GM12878 (cell line): ENCODE results near the gene NELFB. TPM values are rescaled to one million over a fixed set of nuclear protein-coding genes. Genes with fewer than 3 reads are reported as not detected.

Source experiments
- ATAC-seq: fragments of 200-7000 bp; cut with Tn5 transposase; 3 replicates; pipeline ENCODE4 v1.9.1; 2020; ENCODE audit warnings: mild to moderate bottlenecking, moderate library complexity
- BruUV-seq: library from RNA; stranded (reverse); fragments of 400-500 nt; replicated peaks from 2 replicates; lab custom pipeline; 2021; lab: Mats Ljungman, UMichigan
- CTCF ChIA-PET: fragments of 300-600 bp; sonication (Branson Sonifier 250); formaldehyde crosslinking; extraction: SDS; loops from one replicate; lab custom pipeline; 2021; ENCODE audit warnings: inconsistent platforms; lab: Yijun Ruan, JAX
- POLR2A ChIA-PET: fragments of 350-600 bp; formaldehyde crosslinking; extraction: SDS; loops from one replicate; lab custom pipeline; 2021; ENCODE audit warnings: inconsistent platforms; lab: Charles Lee
- RAD21 ChIA-PET: fragments of 300-600 bp; sonication (Branson Sonifier 250); formaldehyde crosslinking; loops from one replicate; lab custom pipeline; 2023; ENCODE audit warnings: antibody characterized with exemption; ENCODE audit not compliant: unreplicated experiment; lab: Charles Lee
- SMC1A ChIA-PET: fragments of 300-600 bp; sonication (Branson Sonifier 250); formaldehyde crosslinking; loops from one replicate; lab custom pipeline; 2023; ENCODE audit not compliant: unreplicated experiment, uncharacterized antibody; lab: Charles Lee
- DNase-seq: peaks from one replicate; pipeline ENCODE4 v3.0.0-alpha.2; 2011; ENCODE audit warnings: low read depth, low spot score
- FAIRE-seq: peaks from 3 replicates; lab custom pipeline; 2011; peaks lifted over from hg19 to GRCh38; lab: Jason Lieb, UNC
- H2AFZ ChIP-seq: 2 replicates; pipeline ENCODE4 v1.6.0; 2011; ENCODE audit warnings: low read depth, low read length, control low read depth; ENCODE audit not compliant: control insufficient read depth
- H3K27ac ChIP-seq: 2 replicates; pipeline ENCODE4 v1.5.1; 2011; ENCODE audit warnings: control low read depth; ENCODE audit not compliant: control insufficient read depth, insufficient read depth
- H3K27me3 ChIP-seq, 2 experiments: replicated peaks in 1 of 2; 2 replicates each; pipeline versions ENCODE4 v1.6.0 to v1.6.1; 2011; ENCODE audit warnings: low read length in 1 of 2; ENCODE audit not compliant: control insufficient read depth in 2 of 2, insufficient read depth in 2 of 2
- H3K36me3 ChIP-seq, 2 experiments: 2 replicates each; pipeline ENCODE4 v1.5.1; 2011; ENCODE audit warnings: low read length in 1 of 2; ENCODE audit not compliant: control insufficient read depth in 2 of 2, insufficient read depth in 2 of 2
- H3K4me1 ChIP-seq: 2 replicates; pipeline ENCODE4 v1.6.1; 2011; ENCODE audit warnings: mild to moderate bottlenecking, low read length, moderate library complexity, mixed read lengths; ENCODE audit not compliant: control insufficient read depth, insufficient read depth
- H3K4me2 ChIP-seq: 2 replicates; pipeline ENCODE4 v1.6.0; 2011; ENCODE audit warnings: control low read depth; ENCODE audit not compliant: control insufficient read depth, insufficient read depth
- H3K4me3 ChIP-seq: fragments of 200-600 bp; sonication (generic); 2 replicates; pipeline ENCODE4 v1.5.1; 2016
- H3K79me2 ChIP-seq: 2 replicates; pipeline ENCODE4 v1.6.0; 2011; ENCODE audit warnings: low read length; ENCODE audit not compliant: control insufficient read depth, insufficient read depth
- H3K9ac ChIP-seq: 2 replicates; pipeline ENCODE4 v1.8.0; 2011; ENCODE audit warnings: low read length, control low read depth, mixed read lengths; ENCODE audit not compliant: control insufficient read depth, insufficient read depth
- H3K9me3 ChIP-seq: replicated peaks from 3 replicates; pipeline ENCODE4 v1.5.1; 2011; ENCODE audit warnings: mild to moderate bottlenecking, low read length; ENCODE audit not compliant: control insufficient read depth, insufficient read depth
- H4K20me1 ChIP-seq: 2 replicates; pipeline ENCODE4 v1.6.0; 2011; ENCODE audit not compliant: control insufficient read depth, insufficient read depth
- BHLHE40 ChIP-seq, 2 experiments: fragments of 450-650 bp in 1 of 2; IDR thresholded peaks; 2 replicates each; pipeline ENCODE4 v1.6.1; 2011 to 2017; ENCODE audit warnings: low read depth in 2 of 2, borderline replicate concordance in 1 of 2, improper control_type of control experiment in 1 of 2, low read length in 1 of 2, mild to moderate bottlenecking in 1 of 2
- CREB1 ChIP-seq: IDR thresholded peaks from 2 replicates; pipeline ENCODE4 v1.6.1; 2012; ENCODE audit warnings: low read depth, mild to moderate bottlenecking, inconsistent platforms
- EED ChIP-seq: sonication (generic); IDR thresholded peaks from 2 replicates; pipeline ENCODE4 v1.6.1; 2016; ENCODE audit warnings: antibody characterized with exemption, low read depth
- KAT2A ChIP-seq: conservative IDR thresholded peaks from 2 replicates; pipeline ENCODE4 v1.6.1; 2011; ENCODE audit warnings: low read depth, low read length; ENCODE audit not compliant: control insufficient read depth
- NBN ChIP-seq: fragments of 450-650 bp; IDR thresholded peaks from 2 replicates; pipeline ENCODE4 v1.6.1; 2016
- NR2C1 ChIP-seq: fragments of 450-650 bp; IDR thresholded peaks from 2 replicates; pipeline ENCODE4 v1.6.1; 2017; ENCODE audit warnings: antibody characterized with exemption, mild to moderate bottlenecking, moderate library complexity
- SREBF2 ChIP-seq: IDR thresholded peaks from 2 replicates; pipeline ENCODE4 v1.6.1; 2012; ENCODE audit warnings: mild to moderate bottlenecking, low read length
- STAT3 ChIP-seq: IDR thresholded peaks from 2 replicates; pipeline ENCODE4 v1.6.1; 2011; ENCODE audit warnings: low read depth, low read length, improper control_type of control experiment
- ZNF274 ChIP-seq: IDR thresholded peaks from one replicate; pipeline ENCODE4 v1.8.0; 2011; ENCODE audit not compliant: insufficient read length, insufficient read depth
- WGBS: methylation state at CpG from one replicate; pipeline ENCODE4 v1.1.6; 2016; ENCODE audit warnings: low lambda C conversion rate; ENCODE audit not compliant: insufficient replicate concordance, insufficient coverage; ENCODE audit errors: missing lambda C conversion rate; 5-methylcytosine and 5-hydroxymethylcytosine counted together
- in situ Hi-C: fragments of 300-500 bp; cut with MboI; formaldehyde crosslinking; loops from 9 replicates; pipeline ENCODE4 v1.14.3; 2018; ENCODE audit warnings: mixed read lengths
- intact Hi-C: fragments of 100-400 bp; cut with micrococcal nuclease; formaldehyde crosslinking; loops from one replicate; pipeline ENCODE4 v1.14.2; 2022; ENCODE audit not compliant: unreplicated experiment
- polyA plus RNA-seq, 11 experiments: library from polyadenylated mRNA; depleted of rRNA in 4 of 11; unstranded in 6 of 11; stranded (reverse) in 5 of 11; fragments of >200 nt; fragmentation: Nextera tagmentation in 4 of 11; fragmentation: Illumina TruSeq in 1 of 11; extraction: Ambion mirVana in 4 of 11; extraction: Trizol in 1 of 11; gene quantifications; 1 replicate in 1 of 11; 2 replicates in 10 of 11; pipeline versions ENCODE4 v1.2.1 to v1.2.3, GENCODE V29; 2011 to 2016; ENCODE audit warnings: inconsistent platforms in 2 of 11, missing spikeins in 2 of 11, low read depth in 1 of 11
- total RNA-seq, 4 experiments: library from RNA; depleted of rRNA in 3 of 4; stranded (reverse); fragments of >200 nt in 3 of 4; fragmentation: Illumina TruSeq in 1 of 4; extraction: Trizol in 1 of 4; gene quantifications; 2 replicates each; pipeline versions ENCODE4 v1.2.1 to v1.2.3, GENCODE V29; 2013 to 2021
- TF ChIP-seq, protein P1 (sequence below): IDR thresholded peaks from 2 replicates; pipeline ENCODE4 v1.6.1; 2011; ENCODE audit warnings: mild to moderate bottlenecking, low read depth, low read length, moderate library complexity; ENCODE audit not compliant: insufficient replicate concordance
- TF ChIP-seq, protein P2 (sequence below): fragments of 450-650 bp; IDR thresholded peaks from 2 replicates; pipeline ENCODE4 v1.6.1; 2017; ENCODE audit warnings: mild to moderate bottlenecking

Gene NELFB
- total and polyA plus RNA-seq, 10 of the 15 experiments (the other 5 are each of a cell fraction or from before 2014, with no cell fraction given), result 0.19 to 63.4 (median 30.9) TPM

DNA sequence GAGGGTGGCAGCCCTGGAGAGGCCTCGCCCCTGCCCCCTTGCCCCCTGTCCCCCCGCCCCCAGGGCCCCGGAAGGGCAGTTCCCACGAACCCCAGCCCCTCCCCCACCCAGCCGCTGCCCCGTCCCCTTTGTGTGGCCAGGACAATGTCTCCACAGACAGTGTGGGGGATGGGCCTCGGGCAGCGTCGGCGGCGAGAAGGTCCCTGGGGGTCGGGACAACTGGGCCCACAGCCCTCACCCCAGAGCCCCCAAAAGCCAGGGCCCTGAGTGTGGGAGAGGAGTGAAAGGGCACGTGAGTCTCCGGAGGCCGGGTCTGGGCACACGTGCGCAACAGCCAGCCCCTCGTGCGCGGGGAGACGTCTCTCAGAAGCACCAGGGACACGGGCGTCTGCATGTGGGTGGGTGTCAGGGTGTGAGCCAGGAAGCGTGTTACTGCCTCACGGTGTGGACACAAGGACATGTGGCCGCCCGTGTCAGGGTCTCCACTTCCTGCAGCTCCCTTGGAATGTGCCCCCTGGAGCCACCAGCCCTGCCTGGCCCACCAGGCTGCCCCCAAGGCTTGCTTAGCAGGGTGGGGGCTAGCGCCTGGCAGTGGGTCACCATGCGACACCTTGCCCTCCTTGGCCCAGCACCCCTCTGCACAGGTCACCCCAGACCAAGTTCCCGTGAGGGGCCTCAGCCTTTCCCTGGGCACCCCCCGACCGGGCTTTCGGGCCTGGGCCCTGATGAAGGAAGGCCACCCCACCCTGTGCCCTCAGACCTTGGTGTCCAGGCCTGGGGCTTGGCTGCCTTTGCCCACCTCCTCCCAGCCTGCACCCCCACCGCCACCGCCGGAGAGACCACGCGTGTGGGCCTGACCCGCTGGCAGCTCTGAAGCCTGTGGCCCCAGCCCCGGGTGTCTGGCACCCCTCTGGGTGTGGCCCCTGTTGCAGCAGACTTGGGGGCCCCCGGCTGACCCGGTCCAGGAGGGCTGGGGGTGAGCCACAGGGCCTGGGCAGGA is 59.7 kb downstream of the NELFB start:
- no peaks in the 10 kb centered on the region for H3K36me3 ChIP-seq
- H3K9ac ChIP-seq, result no peak overlapping the region
- H3K4me3 ChIP-seq, result no peak overlapping the region
- no TSS peak for BruUV-seq
- CTCF ChIA-PET, result no interaction called here
- H4K20me1 ChIP-seq, result no peaks in the 10 kb centered on the region
- H3K4me2 ChIP-seq, result no peak overlapping the region
- no peaks in the 10 kb centered on the region for H3K27me3 ChIP-seq
- FAIRE-seq (no peak), DNase-seq (no peak), ATAC-seq (no peak)
- in situ Hi-C loops (no loop called here), intact Hi-C loops (no loop called here)
- H3K4me1 ChIP-seq, result no peaks in the 10 kb centered on the region
- H3K79me2 ChIP-seq, result no peaks in the 10 kb centered on the region
- H3K9me3 ChIP-seq, result no peaks in the 10 kb centered on the region
- RAD21 ChIA-PET, result interaction anchor here (1.0 to 3.5 kb wide), 2 partner anchors 13 to 38 kb away, joined by 3 to 20 read pairs; partner anchors contain the start of gene NRARP
- POLR2A ChIA-PET, result interaction anchor here (0.5 to 2.0 kb wide), 3 partner anchors 11 to 230 kb away, joined by 3 to 9 read pairs (median 9); partner anchors contain the start of gene TUBB4B
- H3K27ac ChIP-seq, result no peak overlapping the region
- SMC1A ChIA-PET, result interaction anchor here (1.8 kb wide), 1 partner anchor 12 kb away, joined by 8 read pairs; the partner anchor contains the start of gene NRARP
- 82% methylated on average over 36 of the region's 42 CpGs for WGBS
- H2AFZ ChIP-seq, result no peak overlapping the region
- TF ChIP-seq SREBF2 (no peak), STAT3 (no peak), ZNF274 (no peak), KAT2A (no peak), BHLHE40 (IDR thresholded peaks at IDR 0.05; ENCODE audit: borderline replicate concordance in 1 of 2, low read depth in 2 of 2, low read length in 1 of 2) (no peak), NBN (no peak), CREB1 (no peak), EED (no peak), NR2C1 (no peak)
- TF ChIP-seq, protein P1, sequence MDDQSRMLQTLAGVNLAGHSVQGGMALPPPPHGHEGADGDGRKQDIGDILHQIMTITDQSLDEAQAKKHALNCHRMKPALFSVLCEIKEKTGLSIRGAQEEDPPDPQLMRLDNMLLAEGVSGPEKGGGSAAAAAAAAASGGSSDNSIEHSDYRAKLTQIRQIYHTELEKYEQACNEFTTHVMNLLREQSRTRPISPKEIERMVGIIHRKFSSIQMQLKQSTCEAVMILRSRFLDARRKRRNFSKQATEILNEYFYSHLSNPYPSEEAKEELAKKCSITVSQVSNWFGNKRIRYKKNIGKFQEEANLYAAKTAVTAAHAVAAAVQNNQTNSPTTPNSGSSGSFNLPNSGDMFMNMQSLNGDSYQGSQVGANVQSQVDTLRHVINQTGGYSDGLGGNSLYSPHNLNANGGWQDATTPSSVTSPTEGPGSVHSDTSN, result no peak
- TF ChIP-seq, protein P2, sequence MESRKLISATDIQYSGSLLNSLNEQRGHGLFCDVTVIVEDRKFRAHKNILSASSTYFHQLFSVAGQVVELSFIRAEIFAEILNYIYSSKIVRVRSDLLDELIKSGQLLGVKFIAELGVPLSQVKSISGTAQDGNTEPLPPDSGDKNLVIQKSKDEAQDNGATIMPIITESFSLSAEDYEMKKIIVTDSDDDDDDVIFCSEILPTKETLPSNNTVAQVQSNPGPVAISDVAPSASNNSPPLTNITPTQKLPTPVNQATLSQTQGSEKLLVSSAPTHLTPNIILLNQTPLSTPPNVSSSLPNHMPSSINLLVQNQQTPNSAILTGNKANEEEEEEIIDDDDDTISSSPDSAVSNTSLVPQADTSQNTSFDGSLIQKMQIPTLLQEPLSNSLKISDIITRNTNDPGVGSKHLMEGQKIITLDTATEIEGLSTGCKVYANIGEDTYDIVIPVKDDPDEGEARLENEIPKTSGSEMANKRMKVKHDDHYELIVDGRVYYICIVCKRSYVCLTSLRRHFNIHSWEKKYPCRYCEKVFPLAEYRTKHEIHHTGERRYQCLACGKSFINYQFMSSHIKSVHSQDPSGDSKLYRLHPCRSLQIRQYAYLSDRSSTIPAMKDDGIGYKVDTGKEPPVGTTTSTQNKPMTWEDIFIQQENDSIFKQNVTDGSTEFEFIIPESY, result no peak
